Activated B cell treated with CpG ODN at 0.5 μM for 24 hours (primary cell): ENCODE data around the gene BARX2. TPM values are rescaled to one million over a fixed set of nuclear protein-coding genes. Genes with fewer than 3 reads are reported as not detected.

Source experiments
- ATAC-seq: fragments of 200-7000 bp; cut with Tn5 transposase; one replicate; pipeline ENCODE4 v1.10.0; 2021; ENCODE audit warnings: low read depth, mild to moderate bottlenecking, moderate library complexity
- CTCF ChIA-PET: fragments of 350-600 bp; sonication (Branson Sonifier 250); formaldehyde crosslinking; loops from one replicate; lab custom pipeline; 2021; ENCODE audit warnings: antibody characterized with exemption; lab: Charles Lee
- POLR2A ChIA-PET: fragments of 350-600 bp; sonication (Branson Sonifier 250); formaldehyde crosslinking; loops from one replicate; lab custom pipeline; 2021; ENCODE audit warnings: antibody characterized with exemption; lab: Charles Lee
- DNase-seq: peaks from one replicate; pipeline ENCODE4 v3.0.0; 2022
- H3K27ac Mint-ChIP-seq: one replicate; pipeline ENCODE4 v1.8.0; 2020; ENCODE audit warnings: mixed read lengths
- H3K27me3 Mint-ChIP-seq: one replicate; pipeline ENCODE4 v1.8.0; 2021; ENCODE audit warnings: mixed read lengths
- H3K36me3 Mint-ChIP-seq: one replicate; pipeline ENCODE4 v1.8.0; 2021; ENCODE audit warnings: low read depth, mixed read lengths
- H3K4me1 Mint-ChIP-seq: one replicate; pipeline ENCODE4 v1.8.0; 2021; ENCODE audit warnings: mixed read lengths
- H3K4me3 Mint-ChIP-seq: one replicate; pipeline ENCODE4 v1.8.0; 2020; ENCODE audit warnings: mild to moderate bottlenecking, mixed read lengths
- H3K9me3 Mint-ChIP-seq: one replicate; pipeline ENCODE4 v1.8.0; 2020; ENCODE audit warnings: mixed read lengths
- intact Hi-C: fragments of 100-400 bp; cut with micrococcal nuclease; formaldehyde crosslinking; loops from one replicate; pipeline ENCODE4 v1.15.1; 2024
- total RNA-seq: library from RNA; stranded (reverse); gene quantifications from 2 replicates; pipeline ENCODE4 v1.2.3, GENCODE V29; 2022
- TF ChIP-seq, protein P1 (sequence below): fragments of 200-600 bp; IDR thresholded peaks from one replicate; pipeline ENCODE4 v1.8.0; 2022; ENCODE audit warnings: antibody characterized with exemption, mild to moderate bottlenecking

BARX2 gene
- total RNA-seq, 1 donor from 2014 or later: not detected

DNA sequence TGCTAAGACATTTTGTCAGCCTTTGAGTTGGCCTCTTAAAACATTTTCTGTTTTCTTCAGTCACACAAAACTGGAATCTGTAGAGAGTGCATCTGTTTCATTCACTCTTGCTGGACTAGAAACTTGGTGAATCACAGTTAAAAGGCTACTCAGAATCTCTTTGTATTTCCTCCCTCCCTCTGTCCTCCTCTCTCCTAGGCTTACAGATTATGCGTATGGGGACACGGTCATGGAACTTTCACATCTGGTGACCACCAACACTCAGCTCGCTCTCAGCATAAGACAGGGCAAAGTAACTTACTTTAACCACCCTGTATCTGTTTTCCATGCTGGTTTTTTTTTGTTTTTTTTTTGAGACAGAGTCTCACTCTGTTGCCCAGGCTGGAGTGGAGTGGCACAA is 50.4 kb downstream of the BARX2 start:
- CTCF ChIA-PET: no interaction called here

DNA sequence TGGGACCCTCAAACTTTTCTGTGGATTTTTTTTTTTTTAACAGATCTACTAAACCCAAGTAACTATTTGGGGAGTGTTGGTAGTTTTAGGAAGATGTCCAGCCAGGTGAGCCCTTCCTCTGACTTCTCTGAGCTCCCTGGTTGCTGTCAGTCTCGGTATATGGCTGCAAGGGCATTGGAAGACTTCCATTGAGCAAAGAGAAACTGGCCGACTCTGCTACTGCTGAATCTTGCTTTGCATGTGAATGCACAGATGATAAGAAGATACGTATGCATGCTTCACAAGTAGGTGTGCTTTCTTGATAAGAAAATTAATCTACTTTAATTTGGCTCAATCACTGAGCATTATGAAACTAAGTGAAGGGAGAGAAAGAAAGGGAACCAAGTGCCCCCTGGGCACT is 51.1 kb downstream of the BARX2 start:
- Mint-ChIP-seq H3K4me1 (no peaks in the 10 kb centered on the region), H3K36me3 (no peaks in the 10 kb centered on the region), H3K27ac (no peak overlapping the region), H3K9me3 (peaks cover 6% of the 10 kb centered on the region), H3K27me3 (no peaks in the 10 kb centered on the region), H3K4me3 (no peak overlapping the region)
- TF ChIP-seq, protein P1, sequence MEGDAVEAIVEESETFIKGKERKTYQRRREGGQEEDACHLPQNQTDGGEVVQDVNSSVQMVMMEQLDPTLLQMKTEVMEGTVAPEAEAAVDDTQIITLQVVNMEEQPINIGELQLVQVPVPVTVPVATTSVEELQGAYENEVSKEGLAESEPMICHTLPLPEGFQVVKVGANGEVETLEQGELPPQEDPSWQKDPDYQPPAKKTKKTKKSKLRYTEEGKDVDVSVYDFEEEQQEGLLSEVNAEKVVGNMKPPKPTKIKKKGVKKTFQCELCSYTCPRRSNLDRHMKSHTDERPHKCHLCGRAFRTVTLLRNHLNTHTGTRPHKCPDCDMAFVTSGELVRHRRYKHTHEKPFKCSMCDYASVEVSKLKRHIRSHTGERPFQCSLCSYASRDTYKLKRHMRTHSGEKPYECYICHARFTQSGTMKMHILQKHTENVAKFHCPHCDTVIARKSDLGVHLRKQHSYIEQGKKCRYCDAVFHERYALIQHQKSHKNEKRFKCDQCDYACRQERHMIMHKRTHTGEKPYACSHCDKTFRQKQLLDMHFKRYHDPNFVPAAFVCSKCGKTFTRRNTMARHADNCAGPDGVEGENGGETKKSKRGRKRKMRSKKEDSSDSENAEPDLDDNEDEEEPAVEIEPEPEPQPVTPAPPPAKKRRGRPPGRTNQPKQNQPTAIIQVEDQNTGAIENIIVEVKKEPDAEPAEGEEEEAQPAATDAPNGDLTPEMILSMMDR: no peak
- CTCF ChIA-PET: no interaction called here
- no peak for ATAC-seq
- DNase-seq: no peak
- intact Hi-C loops: no loop called here
- POLR2A ChIA-PET: no interaction called here

More for the DNA sequence above, 50.4 kb downstream of the BARX2 start:
- no peaks in the 10 kb centered on the region for H3K27me3 Mint-ChIP-seq
- no peak for DNase-seq
- H3K4me3 Mint-ChIP-seq: no peak overlapping the region
- intact Hi-C loops: no loop called here
- H3K4me1 Mint-ChIP-seq: no peaks in the 10 kb centered on the region
- POLR2A ChIA-PET: no interaction called here
- no peak for ATAC-seq
- H3K9me3 Mint-ChIP-seq: peaks cover 2% of the 10 kb centered on the region
- H3K36me3 Mint-ChIP-seq: no peaks in the 10 kb centered on the region
- TF ChIP-seq, protein P1: no peak
- H3K27ac Mint-ChIP-seq: no peak overlapping the region

DNA sequence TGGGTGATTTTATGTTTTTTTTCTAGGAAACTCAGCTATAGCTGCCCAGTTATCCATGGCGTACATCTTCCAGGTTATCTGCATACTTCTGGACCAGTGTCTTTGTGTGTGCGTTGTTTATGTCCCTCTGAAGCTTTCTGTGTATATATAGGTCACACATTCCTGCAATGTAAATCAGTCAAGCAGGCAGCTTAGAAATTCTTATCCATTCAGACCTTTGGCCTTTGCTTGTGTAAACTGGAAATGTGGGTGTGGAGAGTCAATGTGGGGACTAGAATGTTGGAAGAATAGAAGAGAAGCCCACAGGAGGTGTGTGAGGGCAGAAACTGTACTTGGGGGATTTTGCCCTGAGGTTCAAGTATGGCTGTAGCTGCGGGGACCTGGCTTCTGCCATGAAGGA is 51.7 kb downstream of the BARX2 start:
- ATAC-seq (no peak), DNase-seq (no peak)
- no peaks in the 10 kb centered on the region for H3K36me3 Mint-ChIP-seq
- H3K9me3 Mint-ChIP-seq: peaks cover 6% of the 10 kb centered on the region
- intact Hi-C loops: no loop called here
- H3K27me3 Mint-ChIP-seq: no peaks in the 10 kb centered on the region
- TF ChIP-seq, protein P1: no peak
- POLR2A ChIA-PET: no interaction called here
- no peak overlapping the region for H3K4me3 Mint-ChIP-seq
- H3K27ac Mint-ChIP-seq: no peak overlapping the region
- CTCF ChIA-PET: no interaction called here
- no peaks in the 10 kb centered on the region for H3K4me1 Mint-ChIP-seq

DNA sequence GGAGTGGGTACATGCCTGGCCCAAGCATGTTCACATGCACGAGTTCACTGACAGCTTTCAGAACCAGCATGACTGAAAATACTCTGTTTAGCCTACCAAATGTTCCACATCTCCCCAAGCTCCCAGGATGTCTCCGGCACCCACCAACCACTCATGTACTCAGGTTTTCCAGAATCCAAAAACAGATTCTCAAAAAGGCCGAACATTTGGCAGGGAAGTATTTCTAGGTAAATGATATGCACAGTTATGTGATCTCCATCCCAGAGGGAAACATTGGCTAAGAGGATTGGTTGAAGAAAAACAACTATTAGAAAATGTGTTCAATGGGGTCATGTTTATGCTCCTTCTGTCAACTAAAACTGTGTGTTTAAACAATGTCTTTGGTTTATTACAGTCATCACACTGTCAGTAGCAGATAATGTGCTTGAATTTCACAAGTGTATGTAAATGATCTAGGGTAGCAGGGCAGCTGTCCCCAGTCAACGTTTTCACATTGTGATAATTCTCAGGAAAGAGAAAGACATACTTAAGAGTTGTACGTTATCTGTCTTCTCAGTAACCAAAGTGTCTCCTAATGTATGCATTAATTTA is 52.3 kb downstream of the BARX2 start:
- no peak overlapping the region for H3K4me3 Mint-ChIP-seq
- H3K27ac Mint-ChIP-seq: no peak overlapping the region
- TF ChIP-seq, protein P1: no peak
- H3K36me3 Mint-ChIP-seq: no peaks in the 10 kb centered on the region
- CTCF ChIA-PET: no interaction called here
- intact Hi-C loops: no loop called here
- H3K4me1 Mint-ChIP-seq: no peaks in the 10 kb centered on the region
- no peaks in the 10 kb centered on the region for H3K27me3 Mint-ChIP-seq
- H3K9me3 Mint-ChIP-seq: peaks cover 6% of the 10 kb centered on the region
- ATAC-seq (no peak), DNase-seq (no peak)
- POLR2A ChIA-PET: no interaction called here

DNA sequence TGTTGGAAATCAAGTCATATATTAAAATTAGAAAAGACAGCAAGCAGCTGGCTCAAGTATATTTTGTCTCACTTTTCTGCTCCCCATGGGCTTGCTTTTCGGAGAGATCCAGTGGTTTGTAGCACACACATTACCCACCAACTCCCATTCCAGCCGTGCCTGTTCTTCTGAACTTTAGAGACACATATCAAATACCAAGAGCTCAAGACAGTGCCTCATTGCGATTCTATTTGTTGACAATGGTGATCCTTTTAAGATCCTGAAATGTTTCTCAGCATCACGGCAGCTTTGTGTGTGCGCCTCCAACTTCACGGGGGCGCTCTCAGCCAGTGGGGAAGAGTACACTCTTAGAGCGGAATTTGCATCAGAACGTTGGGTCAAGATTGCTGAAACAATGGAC is 52.9 kb downstream of the BARX2 start:
- H3K9me3 Mint-ChIP-seq: peaks cover 6% of the 10 kb centered on the region
- DNase-seq (no peak), ATAC-seq (no peak)
- H3K4me3 Mint-ChIP-seq: no peak overlapping the region
- CTCF ChIA-PET: no interaction called here
- TF ChIP-seq, protein P1: no peak
- POLR2A ChIA-PET: no interaction called here
- H3K27me3 Mint-ChIP-seq: no peaks in the 10 kb centered on the region
- intact Hi-C loops: no loop called here
- H3K27ac Mint-ChIP-seq: no peak overlapping the region
- no peaks in the 10 kb centered on the region for H3K4me1 Mint-ChIP-seq
- no peaks in the 10 kb centered on the region for H3K36me3 Mint-ChIP-seq
